H1 (cell line): ENCODE data around the gene MBD3. TPM values are rescaled to one million over a fixed set of nuclear protein-coding genes. Genes with fewer than 3 reads are reported as not detected.

ENCODE experiments used
- EGR1 ChIP-seq: IDR thresholded peaks from 2 replicates; pipeline ENCODE4 v1.6.1; 2011; ENCODE audit warnings: low read depth, low read length, borderline replicate concordance
- TBP ChIP-seq: IDR thresholded peaks from 2 replicates; pipeline ENCODE4 v1.6.1; 2011; ENCODE audit warnings: low read depth, low read length, improper control_type of control experiment
- polyA plus RNA-seq, 7 experiments: library from polyadenylated mRNA; depleted of rRNA in 3 of 7; stranded (reverse) in 5 of 7; unstranded in 2 of 7; fragments of >200 nt in 5 of 7; fragments of 200-250 nt in 2 of 7; gene quantifications; 1 replicate in 5 of 7; 2 replicates in 1 of 7; 4 replicates in 1 of 7; pipeline versions ENCODE4 v1.2.1 to v1.2.3, GENCODE V29; 2011 to 2013; ENCODE audit warnings: missing spikeins in 2 of 7, mixed read lengths in 2 of 7
- total RNA-seq: library from RNA; stranded (reverse); fragmentation: NEBNext Ultra II Directional; extraction: Animal tissue kit (Norgen Biotek cat#: 25700); gene quantifications from 2 replicates; pipeline ENCODE4 v1.2.1, GENCODE V29; 2021

MBD3 gene
- total and polyA plus RNA-seq, 2 of the 8 experiments (the other 6 are each of a cell fraction or from before 2014, with no cell fraction given), result 88.2 to 110 TPM

GRCh38 chr19:1619703-1620102 lies 27.0 kb upstream of the MBD3 start (continued):
- no peak for TF ChIP-seq EGR1
- no peak for TF ChIP-seq TBP
